Measurements from ENCODE around the gene DNAH14. TPM values are rescaled to one million over a fixed set of nuclear protein-coding genes. Genes with fewer than 3 reads are reported as not detected.
"Not testable (repeated sequence)": the region's sequence is repeated elsewhere in the genome, so short reads cannot be mapped to it uniquely, and the experiment has no call there.

The DNAH14 gene
- total RNA-seq, 1 experiment from 2014 or later: 69.7 TPM

DNA sequence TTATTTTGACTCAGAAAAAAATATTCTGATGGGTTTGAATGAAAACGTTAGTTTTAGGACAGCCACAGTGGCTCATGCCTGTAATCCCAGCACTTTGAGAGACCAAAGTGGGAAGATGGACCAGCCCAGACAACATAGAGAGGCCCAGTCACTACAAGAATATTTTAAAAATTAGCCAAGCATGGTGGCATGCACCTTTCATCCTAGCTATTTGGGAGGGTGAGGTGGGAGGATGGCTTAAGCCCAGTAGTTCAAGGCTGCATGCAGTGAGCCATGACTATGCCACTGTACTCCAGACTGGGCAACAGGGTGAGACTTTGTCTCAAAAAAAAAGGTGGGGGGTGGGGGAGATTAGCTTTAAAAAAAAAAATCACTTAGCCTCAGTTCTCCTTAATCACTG, 370.9 kb downstream of the DNAH14 start:
- no peak overlapping the region for H3K4me3 Mint-ChIP-seq (ENCODE audit: unreplicated experiment)
- H3K9me3 Mint-ChIP-seq (ENCODE audit: unreplicated experiment): peaks cover 18% of the 10 kb centered on the region
- no peak overlapping the region for H3K27ac Mint-ChIP-seq (ENCODE audit: low read depth, unreplicated experiment)
- intact Hi-C loops (cut with micrococcal nuclease): no loop called here
- DNase-seq (ENCODE audit: unreplicated experiment): no peak
- BruUV-seq (replicated peaks): no TSS peak
- H3K27me3 Mint-ChIP-seq (ENCODE audit: insufficient read depth, unreplicated experiment): no peaks in the 10 kb centered on the region
- peaks cover 11% of the 10 kb centered on the region for H3K4me1 Mint-ChIP-seq (ENCODE audit: insufficient read depth, unreplicated experiment)
- ChIA-PET POLR2A (interaction anchor here (0.5 to 1.5 kb wide), 2 partner anchors 8 to 18 kb away, joined by 3 to 5 read pairs; no protein-coding TSS in a partner anchor), CTCF (interaction anchor here (0.7 to 5.5 kb wide), 3 partner anchors 15 to 90 kb away, joined by 3 to 33 read pairs (median 4); no protein-coding TSS in a partner anchor)
- peaks cover 5% of the 10 kb centered on the region for H3K36me3 Mint-ChIP-seq (ENCODE audit: insufficient read depth, unreplicated experiment)
- TF ChIP-seq CTCF (IDR thresholded peaks at IDR 0.05; ENCODE audit: unreplicated experiment): no peak

GRCh38 chr1:225304996-225305395, 375.5 kb downstream of the DNAH14 start:
- POLR2A ChIA-PET: interaction anchor here (0.8 to 1.6 kb wide), 2 partner anchors 11 to 21 kb away, joined by 3 to 4 read pairs; no protein-coding TSS in a partner anchor
- no peaks in the 10 kb centered on the region for H3K36me3 Mint-ChIP-seq (ENCODE audit: insufficient read depth, unreplicated experiment)
- peaks cover under 1% of the 10 kb centered on the region for H3K4me1 Mint-ChIP-seq (ENCODE audit: insufficient read depth, unreplicated experiment)

GRCh38 chr1:225310544-225310943, 381.1 kb downstream of the DNAH14 start:
- H3K27ac Mint-ChIP-seq (ENCODE audit: low read depth, unreplicated experiment); intact Hi-C loops (cut with micrococcal nuclease); H3K4me1 Mint-ChIP-seq (ENCODE audit: insufficient read depth, unreplicated experiment); DNase-seq (ENCODE audit: unreplicated experiment); BruUV-seq (replicated peaks); H3K36me3 Mint-ChIP-seq (ENCODE audit: insufficient read depth, unreplicated experiment); H3K27me3 Mint-ChIP-seq (ENCODE audit: insufficient read depth, unreplicated experiment); H3K4me3 Mint-ChIP-seq (ENCODE audit: unreplicated experiment): not testable (repeated sequence)
- POLR2A ChIA-PET: interaction anchor here (0.6 kb wide), 1 partner anchor 118 kb away, joined by 3 read pairs; no protein-coding TSS in a partner anchor
- peaks cover 12% of the 10 kb centered on the region for H3K9me3 Mint-ChIP-seq (ENCODE audit: unreplicated experiment)
- CTCF ChIA-PET: interaction anchor here (1.2 kb wide), 1 partner anchor 9 kb away, joined by 7 read pairs; no protein-coding TSS in a partner anchor

More at GRCh38 chr1:225304996-225305395, 375.5 kb downstream of the DNAH14 start:
- DNase-seq (ENCODE audit: unreplicated experiment): no peak
- Mint-ChIP-seq H3K4me3 (ENCODE audit: unreplicated experiment) (no peak overlapping the region), H3K27me3 (ENCODE audit: insufficient read depth, unreplicated experiment) (no peaks in the 10 kb centered on the region), H3K27ac (ENCODE audit: low read depth, unreplicated experiment) (no peak overlapping the region), H3K9me3 (ENCODE audit: unreplicated experiment) (no peaks in the 10 kb centered on the region)
- intact Hi-C loops (cut with micrococcal nuclease): no loop called here
- TF ChIP-seq CTCF (IDR thresholded peaks at IDR 0.05; ENCODE audit: unreplicated experiment): no peak
- CTCF ChIA-PET: interaction anchor here (1.0 to 8.2 kb wide), 3 partner anchors 14 to 663 kb away, joined by 4 to 108 read pairs (median 4); no protein-coding TSS in a partner anchor
- BruUV-seq (replicated peaks): no TSS peak

GRCh38 chr1:225318706-225319575, 389.5 kb downstream of the DNAH14 start:
- no peak overlapping the region for H3K27ac Mint-ChIP-seq (ENCODE audit: low read depth, unreplicated experiment)
- H3K4me3 Mint-ChIP-seq (ENCODE audit: unreplicated experiment): no peak overlapping the region
- intact Hi-C loops (cut with micrococcal nuclease): loop anchor here (1.0 to 5.0 kb wide), 5 partner anchors 24 to 657 kb away; no protein-coding TSS in a partner anchor
- no peaks in the 10 kb centered on the region for H3K27me3 Mint-ChIP-seq (ENCODE audit: insufficient read depth, unreplicated experiment)
- peaks cover 2% of the 10 kb centered on the region for H3K9me3 Mint-ChIP-seq (ENCODE audit: unreplicated experiment)
- peaks cover under 1% of the 10 kb centered on the region for H3K36me3 Mint-ChIP-seq (ENCODE audit: insufficient read depth, unreplicated experiment)
- peak; percentile 85 for DNase-seq (ENCODE audit: unreplicated experiment)
- peak; percentile 97 for TF ChIP-seq CTCF (IDR thresholded peaks at IDR 0.05; ENCODE audit: unreplicated experiment)
- H3K4me1 Mint-ChIP-seq (ENCODE audit: insufficient read depth, unreplicated experiment): no peaks in the 10 kb centered on the region
- ChIA-PET CTCF (interaction anchor here (0.6 to 4.4 kb wide), 59 partner anchors 8 to 785 kb away, joined by 3 to 108 read pairs (median 6); partner anchors contain the start of gene LBR), POLR2A (interaction anchor here (0.5 to 3.0 kb wide), 20 partner anchors 10 to 783 kb away, joined by 3 to 16 read pairs (median 4); partner anchors contain the start of genes LBR and SRP9)
- no TSS peak for BruUV-seq (replicated peaks)
